ENCODE data around the gene EIF4G2. TPM values are rescaled to one million over a fixed set of nuclear protein-coding genes. Genes with fewer than 3 reads are reported as not detected.

Gene EIF4G2
- total RNA-seq, 8 experiments from 2014 or later: 489 to 880 (median 640) TPM

DNA sequence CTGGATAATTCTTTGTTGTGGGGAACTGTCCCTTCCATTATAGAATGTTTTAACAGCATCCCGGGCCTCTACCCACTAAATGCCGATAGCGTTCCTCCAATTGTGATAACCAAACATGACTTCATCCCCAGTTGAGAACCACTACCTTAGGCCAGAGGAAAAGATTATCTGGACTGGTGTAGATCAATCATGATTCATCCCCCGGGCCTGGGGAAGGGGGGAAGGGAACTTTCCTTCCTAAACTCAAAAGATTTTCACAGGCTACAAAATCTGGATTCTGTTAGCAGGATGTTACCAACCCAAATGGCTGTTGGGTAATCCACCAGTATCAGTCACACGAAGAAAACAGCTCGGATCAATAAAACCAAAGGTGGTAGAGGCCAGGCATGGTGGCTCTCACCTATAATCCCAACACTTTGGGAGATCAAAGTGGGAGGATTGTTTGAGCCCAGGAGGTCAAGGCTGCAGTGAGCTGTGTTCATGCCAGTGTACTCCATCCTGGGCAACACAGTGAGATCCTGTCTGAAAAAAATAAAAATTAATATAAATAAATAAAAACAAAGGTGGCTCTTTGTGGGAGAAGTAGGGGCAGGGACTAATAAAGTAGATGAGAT, 47.5 kb downstream of the EIF4G2 start:
- Histone ChIP-seq H3K27ac (no peak overlapping the region), H3K4me3 (no peak overlapping the region), H3K4me1 (replicated peaks in 1 of 2) (no peaks in the 10 kb centered on the region)
- WGBS, 10 experiments: 14 to 100% (median 88%) methylated on average over 2 to 5 of the region's 6 CpGs; no CpG with 5 or more reads in 2 of the 10 experiments
- in situ Hi-C loops (cut with MboI; ENCODE audit: low pct_unique_long_range_greater_than_20kb in 2 of 9, low sequenced_read_pairs in 9 of 9, unreplicated experiment in 9 of 9): loop anchor here in 2 of 9 experiments (25.0 kb wide), 1 partner anchor 1026 kb away; no protein-coding TSS in a partner anchor
- ATAC-seq (replicated peaks in 6 of 8): no peak

- peak in 4 of 8 experiments; percentile 23 to 61 (median 38) for ATAC-seq (replicated peaks in 6 of 8)
- no peak overlapping the region for H3K27ac ChIP-seq
- 50 to 100% (median 100%) methylated on average over 1 of the region's 1 CpG; no CpG with 5 or more reads in 1 of the 10 experiments for WGBS, 10 experiments
- H3K4me3 ChIP-seq: no peak overlapping the region
- in situ Hi-C loops (cut with MboI; ENCODE audit: low pct_unique_long_range_greater_than_20kb in 2 of 9, low sequenced_read_pairs in 9 of 9, unreplicated experiment in 9 of 9): loop anchor here in 2 of 9 experiments (25.0 kb wide), 1 partner anchor 1028 kb away; no protein-coding TSS in a partner anchor
- no peaks in the 10 kb centered on the region for H3K4me1 ChIP-seq (replicated peaks in 1 of 2)
Observed at GRCh38 chr11:10758957-10759356, 49.8 kb downstream of the EIF4G2 start.

DNA sequence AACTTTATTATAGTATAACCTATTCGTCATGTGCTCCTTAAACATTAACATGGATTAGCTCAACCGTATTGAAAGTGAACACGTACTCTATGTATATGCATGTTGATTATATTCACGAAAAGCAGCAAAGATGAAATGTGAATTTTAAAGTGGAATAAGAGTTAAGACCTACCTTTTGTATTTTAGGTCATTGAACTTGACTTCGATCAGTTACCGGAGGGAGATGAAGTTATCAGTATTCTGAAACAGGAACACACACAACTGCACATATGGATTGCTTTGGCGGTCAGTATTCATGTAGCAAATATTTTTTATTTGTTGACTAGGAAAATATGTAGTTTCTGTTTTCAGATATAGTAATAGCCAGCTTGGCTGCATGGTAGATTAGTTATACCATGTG, 56.2 kb downstream of the EIF4G2 start:
- 37 to 93% (median 69%) methylated on average over 1 to 7 of the region's 7 CpGs for WGBS, 10 experiments
- ATAC-seq (replicated peaks in 6 of 8): no peak
- H3K4me3 ChIP-seq: peak overlapping the region in 4 of 5 donors; percentile 52 to 81 (median 62)
- peaks cover 0 to 8% of the 10 kb centered on the region in 2 donors for H3K4me1 ChIP-seq (replicated peaks in 1 of 2)
- H3K27ac ChIP-seq: no peak overlapping the region
- in situ Hi-C loops (cut with MboI; ENCODE audit: low pct_unique_long_range_greater_than_20kb in 2 of 9, low sequenced_read_pairs in 9 of 9, unreplicated experiment in 9 of 9): loop anchor here in 2 of 9 experiments (25.0 kb wide), 1 partner anchor 1035 kb away; no protein-coding TSS in a partner anchor

DNA sequence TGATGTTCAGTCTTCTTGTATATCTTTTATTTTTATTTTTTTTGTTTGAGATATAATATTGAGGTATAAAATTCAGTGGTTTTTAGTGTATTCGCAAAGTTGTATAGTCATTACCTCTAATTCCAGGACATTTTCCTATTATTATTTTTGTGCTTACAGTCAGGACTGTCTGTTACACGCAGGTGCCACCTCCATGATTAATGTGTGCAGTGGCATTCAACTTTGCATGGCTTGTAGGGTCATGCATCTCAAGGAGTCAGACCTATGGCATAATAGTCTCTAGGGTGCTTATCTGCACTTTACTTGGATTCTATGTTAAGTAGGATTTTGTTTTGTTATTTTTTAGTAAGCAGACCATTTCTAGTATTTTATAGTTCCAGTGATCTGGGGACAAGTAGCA, 56.7 kb downstream of the EIF4G2 start:
- Histone ChIP-seq H3K4me1 (replicated peaks in 1 of 2) (peaks cover 0 to 8% of the 10 kb centered on the region in 2 donors), H3K27ac (no peak overlapping the region), H3K4me3 (peak overlapping the region; percentile 52 to 81 (median 61))
- WGBS, 10 experiments: 0 to 86% (median 34%) methylated on average over 1 to 2 of the region's 2 CpGs; no CpG with 5 or more reads in 1 of the 10 experiments
- in situ Hi-C loops (cut with MboI; ENCODE audit: low pct_unique_long_range_greater_than_20kb in 2 of 9, low sequenced_read_pairs in 9 of 9, unreplicated experiment in 9 of 9): loop anchor here in 2 of 9 experiments (25.0 kb wide), 1 partner anchor 1035 kb away; no protein-coding TSS in a partner anchor
- no peak for ATAC-seq (replicated peaks in 6 of 8)

DNA sequence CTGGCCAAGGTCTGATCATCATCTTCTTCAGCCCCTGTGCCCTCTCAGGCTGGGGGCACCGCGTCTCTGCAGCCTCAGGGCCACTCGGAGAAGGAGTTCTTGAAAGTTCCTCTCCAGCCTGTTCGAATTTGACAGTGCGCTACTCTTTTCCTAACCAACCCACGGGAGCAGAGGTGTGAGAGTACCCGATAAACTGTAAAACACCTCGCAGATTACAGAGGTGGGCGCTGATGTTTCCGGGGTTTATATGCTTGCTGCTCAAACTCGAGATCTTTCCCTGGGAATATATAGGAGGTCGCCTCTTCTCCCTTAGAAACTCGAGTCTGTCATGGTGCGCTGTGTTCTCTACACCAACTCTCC, 57.2 kb downstream of the EIF4G2 start:
- Histone ChIP-seq H3K27ac (peak overlapping the region; percentile 94 to 96), H3K4me1 (replicated peaks in 1 of 2) (peaks cover 0 to 8% of the 10 kb centered on the region in 2 donors), H3K4me3 (peak overlapping the region; percentile 52 to 81 (median 61))
- in situ Hi-C loops (cut with MboI; ENCODE audit: low pct_unique_long_range_greater_than_20kb in 2 of 9, low sequenced_read_pairs in 9 of 9, unreplicated experiment in 9 of 9): loop anchor here in 2 of 9 experiments (25.0 kb wide), 1 partner anchor 1036 kb away; no protein-coding TSS in a partner anchor
- ATAC-seq (replicated peaks in 6 of 8): peak in 7 of 8 experiments; percentile 5 to 19 (median 11)
- 0 to 3% (median 0%) methylated on average over 1 to 9 of the region's 14 CpGs; no CpG with 5 or more reads in 4 of the 10 experiments for WGBS, 10 experiments

GRCh38 chr11:10750838-10751580, 57.7 kb downstream of the EIF4G2 start, which contains the start of gene CTR9:
Gene CTR9 (plus strand): TSS chr11:10751246. CDS start chr11:10751413, 167 bp downstream.
- H3K4me1 ChIP-seq (replicated peaks in 1 of 2): peaks cover 0 to 8% of the 10 kb centered on the region in 2 donors
- peak; percentile 86 to 95 (median 94) for ATAC-seq (replicated peaks in 6 of 8)
- 0% methylated on average over 2 to 29 of the region's 67 CpGs; no CpG with 5 or more reads in 5 of the 10 experiments for whole genome bisulfite sequencing, 10 experiments
- peak within 1 kb of the TSS; percentile 94 to 96 for H3K27ac ChIP-seq
- H3K4me3 ChIP-seq: peak within 1 kb of the TSS; percentile 52 to 81 (median 61)
- in situ Hi-C loops (cut with MboI; ENCODE audit: low pct_unique_long_range_greater_than_20kb in 2 of 9, low sequenced_read_pairs in 9 of 9, unreplicated experiment in 9 of 9): loop anchor here in 2 of 9 experiments (25.0 kb wide), 1 partner anchor 1036 kb away; no protein-coding TSS in a partner anchor

DNA sequence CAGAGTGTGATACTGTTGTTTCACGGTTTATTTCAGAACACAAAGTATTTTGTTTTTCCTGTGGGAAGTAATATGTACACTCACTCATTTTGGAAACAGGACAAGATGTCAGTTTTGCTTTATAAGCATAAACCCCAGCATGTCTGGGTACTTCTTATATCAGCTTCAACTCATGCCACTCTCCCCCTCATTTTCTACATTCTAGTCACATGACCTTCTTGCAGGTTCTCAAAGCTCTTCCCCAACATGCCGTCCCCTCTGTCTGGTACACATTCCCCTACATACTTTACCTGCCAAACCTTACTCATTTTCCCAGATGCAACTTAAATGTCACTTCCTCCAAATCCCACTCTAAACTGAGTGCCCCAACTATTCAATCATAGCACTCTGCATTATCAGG, 59.2 kb downstream of the EIF4G2 start:
- H3K4me1 ChIP-seq (replicated peaks in 1 of 2): peaks cover 0 to 8% of the 10 kb centered on the region in 2 donors
- H3K4me3 ChIP-seq: no peak overlapping the region
- WGBS, 10 experiments: 0 to 100% (median 79%) methylated on average over 1 to 2 of the region's 2 CpGs; no CpG with 5 or more reads in 2 of the 10 experiments
- in situ Hi-C loops (cut with MboI; ENCODE audit: low pct_unique_long_range_greater_than_20kb in 2 of 9, low sequenced_read_pairs in 9 of 9, unreplicated experiment in 9 of 9): loop anchor here in 7 of 9 experiments (25.0 kb wide), 5 partner anchors 212 to 987 kb away; partner anchors contain the start of gene RNF141 (in 2 of the 7)
- no peak for ATAC-seq (replicated peaks in 6 of 8)
- no peak overlapping the region for H3K27ac ChIP-seq

- Histone ChIP-seq H3K4me1 (replicated peaks in 1 of 2) (peaks cover 0 to 8% of the 10 kb centered on the region in 2 donors), H3K27ac (no peak overlapping the region), H3K4me3 (no peak overlapping the region)
- no peak for ATAC-seq (replicated peaks in 6 of 8)
- in situ Hi-C loops (cut with MboI; ENCODE audit: low pct_unique_long_range_greater_than_20kb in 2 of 9, low sequenced_read_pairs in 9 of 9, unreplicated experiment in 9 of 9): loop anchor here in 7 of 9 experiments (25.0 kb wide), 5 partner anchors 210 to 985 kb away; partner anchors contain the start of gene RNF141 (in 2 of the 7)
Observed at GRCh38 chr11:10747733-10748132, 61.0 kb downstream of the EIF4G2 start.

Other genes with a start within 250 kb of the EIF4G2 start
- under 1 TPM in 7 of 8 experiments, not detected in 1; 0.09 to 1.00 (median 0.24) TPM for gene LYVE1, start 240.3 kb downstream of the EIF4G2 start, total RNA-seq
- gene IRAG1, start 115.2 kb downstream of the EIF4G2 start, total RNA-seq: 1 to 10 TPM in 2 of 8 experiments, under 1 TPM in 6; 0.13 to 6.1 (median 0.64) TPM
- gene CTR9, start 57.7 kb downstream of the EIF4G2 start, total RNA-seq: 10 to 100 TPM; 19.8 to 55.0 (median 30.6) TPM
- 10 to 100 TPM; 21.7 to 65.3 (median 52.0) TPM for gene ZBED5, start 49.1 kb upstream of the EIF4G2 start, total RNA-seq

Measured in motor neuron (in vitro differentiated cells).